SU-DHL-6 (cell line): ENCODE results near the gene NUDT14.

Experiments
- H2AFZ ChIP-seq: fragments of 200-600 bp; sonication (generic); 2 replicates; pipeline ENCODE4 v1.6.1; 2014; ENCODE audit warnings: low read depth, mild to moderate bottlenecking, moderate library complexity, mixed read lengths, antibody characterized with exemption, low read length; ENCODE audit not compliant: severe bottlenecking
- H3F3A ChIP-seq: fragments of 200-600 bp; shearing (Covaris generic); 2 replicates; pipeline ENCODE4 v1.6.0; 2016; ENCODE audit warnings: antibody characterized with exemption, mild to moderate bottlenecking; ENCODE audit not compliant: insufficient read depth
- H3K27ac ChIP-seq: fragments of 200-600 bp; sonication (generic); 2 replicates; pipeline ENCODE4 v1.5.1; 2016; ENCODE audit warnings: low read depth, mild to moderate bottlenecking, low read length, moderate library complexity, mixed read lengths
- H3K27me3 ChIP-seq: fragments of 200-600 bp; sonication (generic), shearing (Covaris generic); 2 replicates; pipeline ENCODE4 v1.6.0; 2014; ENCODE audit warnings: mild to moderate bottlenecking, low read length
- H3K36me3 ChIP-seq: fragments of 200-600 bp; sonication (generic); 2 replicates; pipeline ENCODE4 v1.6.1; 2014; ENCODE audit warnings: mild to moderate bottlenecking, low read length, mixed read lengths
- H3K4me2 ChIP-seq: fragments of 300-600, 200-600 bp; shearing (Covaris generic), sonication (generic); 2 replicates; pipeline ENCODE4 v1.6.0; 2014; ENCODE audit warnings: low read length, low read depth, mild to moderate bottlenecking; ENCODE audit not compliant: poor library complexity, severe bottlenecking
- H3K4me3 ChIP-seq: fragments of 200-600 bp; sonication (generic); 2 replicates; pipeline ENCODE4 v1.5.1; 2014; ENCODE audit warnings: antibody characterized with exemption, low read length, mild to moderate bottlenecking, mixed read lengths; ENCODE audit not compliant: insufficient read depth, poor library complexity, severe bottlenecking
- H3K79me2 ChIP-seq: fragments of 200-600 bp; sonication (generic); 2 replicates; pipeline ENCODE4 v1.6.1; 2014; ENCODE audit warnings: mild to moderate bottlenecking, low read length, moderate library complexity; ENCODE audit not compliant: insufficient read depth
- H3K9ac ChIP-seq: fragments of 200-600 bp; sonication (generic); 2 replicates; pipeline ENCODE4 v1.7.0; 2014; ENCODE audit warnings: mild to moderate bottlenecking, low read length
- H3K9me2 ChIP-seq: fragments of 200-600 bp; sonication (generic); replicated peaks from 2 replicates; pipeline ENCODE4 v1.6.1; 2014; ENCODE audit warnings: low read length; ENCODE audit not compliant: insufficient read depth
- H3K9me3 ChIP-seq: fragments of 200-600 bp; sonication (generic); 2 replicates; pipeline ENCODE4 v1.6.1; 2014; ENCODE audit warnings: low read length, mixed read lengths; ENCODE audit not compliant: insufficient read depth
- H4K20me1 ChIP-seq: fragments of 200-600 bp; sonication (generic); 2 replicates; pipeline ENCODE4 v1.6.1; 2014; ENCODE audit warnings: low read depth, mild to moderate bottlenecking, antibody characterized with exemption, low read length, moderate library complexity, mixed read lengths
- CTCF ChIP-seq: fragments of 200-600 bp; sonication (generic); IDR thresholded peaks from one replicate; pipeline ENCODE4 v1.5.1; 2017; ENCODE audit warnings: antibody characterized with exemption, mild to moderate bottlenecking, low read length, moderate library complexity; ENCODE audit not compliant: insufficient read depth, poor library complexity, severe bottlenecking
- EZH2phosphoT487 ChIP-seq: fragments of 200-600 bp; sonication (generic), shearing (Covaris generic); conservative IDR thresholded peaks from 2 replicates; pipeline ENCODE4 v1.6.1; 2018; ENCODE audit warnings: mild to moderate bottlenecking, antibody characterized with exemption, low read length, moderate library complexity, mixed read lengths

NUDT14 gene

GRCh38 chr14:105177082-105177481 lies 4.0 kb downstream of the NUDT14 start:
- Histone ChIP-seq H3K9me2 (no peaks in the 10 kb centered on the region), H3K4me3 (no peak overlapping the region), H3K36me3 (no peaks in the 10 kb centered on the region), H3F3A (no peaks in the 10 kb centered on the region), H3K27ac (no peak overlapping the region), H3K4me2 (no peak overlapping the region), H3K27me3 (no peaks in the 10 kb centered on the region), H4K20me1 (no peaks in the 10 kb centered on the region; the same call in 1 of the 2 replicates), H3K79me2 (no peaks in the 10 kb centered on the region), H2AFZ (no peak overlapping the region), H3K9me3 (no peaks in the 10 kb centered on the region), H3K9ac (no peak overlapping the region)
- TF ChIP-seq CTCF = no peak
- no peak for TF ChIP-seq EZH2phosphoT487

GRCh38 chr14:105176513-105176912 lies 4.6 kb downstream of the NUDT14 start:
- TF ChIP-seq EZH2phosphoT487 (no peak), CTCF (no peak)
- Histone ChIP-seq H2AFZ (no peak overlapping the region), H3K9me2 (no peaks in the 10 kb centered on the region), H3K79me2 (no peaks in the 10 kb centered on the region), H3F3A (no peaks in the 10 kb centered on the region), H3K4me3 (no peak overlapping the region), H3K27me3 (no peaks in the 10 kb centered on the region), H3K27ac (no peak overlapping the region), H3K9me3 (no peaks in the 10 kb centered on the region), H3K36me3 (no peaks in the 10 kb centered on the region), H4K20me1 (no peaks in the 10 kb centered on the region; the same call in 1 of the 2 replicates), H3K4me2 (no peak overlapping the region), H3K9ac (no peak overlapping the region)

- H3K4me2 ChIP-seq = no peak overlapping the region
- H4K20me1 ChIP-seq = no peaks in the 10 kb centered on the region
- TF ChIP-seq CTCF (no peak), EZH2phosphoT487 (no peak)
- no peak overlapping the region for H3K9ac ChIP-seq
- no peaks in the 10 kb centered on the region for H3K36me3 ChIP-seq
- no peaks in the 10 kb centered on the region for H3K27me3 ChIP-seq
- no peaks in the 10 kb centered on the region for H3K79me2 ChIP-seq
- H3K27ac ChIP-seq = no peak overlapping the region
- no peak overlapping the region for H3K4me3 ChIP-seq
- H3K9me3 ChIP-seq = no peaks in the 10 kb centered on the region
- no peaks in the 10 kb centered on the region for H3K9me2 ChIP-seq
- no peak overlapping the region for H2AFZ ChIP-seq
- H3F3A ChIP-seq = no peaks in the 10 kb centered on the region
Measured at GRCh38 chr14:105173901-105174894, 6.9 kb downstream of the NUDT14 start.
